CD8-positive, alpha-beta memory T cell (primary cell): ENCODE results near the gene TMEM217. TPM values are rescaled to one million over a fixed set of nuclear protein-coding genes. Genes with fewer than 3 reads are reported as not detected.
A peak's percentile ranks its signal among the peaks of the same experiment; 100 is the strongest.

ENCODE experiments used
- CTCF ChIA-PET: fragments of 350-600 bp; sonication (Branson Sonifier 250); formaldehyde crosslinking; loops from one replicate; lab custom pipeline; 2021; ENCODE audit warnings: antibody characterized with exemption; lab: Charles Lee
- POLR2A ChIA-PET: fragments of 350-600 bp; sonication (Branson Sonifier 250); formaldehyde crosslinking; loops from one replicate; lab custom pipeline; 2021; ENCODE audit warnings: antibody characterized with exemption; lab: Charles Lee
- DNase-seq, 5 donors: peaks; one replicate each; pipeline versions ENCODE4 v3.0.0 to v3.0.0-alpha.2; 2020 to 2022; ENCODE audit warnings: mixed read lengths in 1 of 5
- H3K27ac ChIP-seq: one replicate; pipeline ENCODE4 v1.7.0; 2013; ENCODE audit warnings: low read depth, mild to moderate bottlenecking, low read length, moderate library complexity
- H3K27me3 ChIP-seq: 2 replicates; pipeline ENCODE4 v1.7.0; 2013; ENCODE audit warnings: low read length, mild to moderate bottlenecking; ENCODE audit not compliant: insufficient read depth, poor library complexity, severe bottlenecking
- H3K36me3 ChIP-seq: 2 replicates; pipeline ENCODE4 v1.7.0; 2013; ENCODE audit warnings: mild to moderate bottlenecking, low read length, moderate library complexity; ENCODE audit not compliant: insufficient read depth
- H3K4me1 ChIP-seq: 2 replicates; pipeline ENCODE4 v1.7.0; 2013; ENCODE audit warnings: mild to moderate bottlenecking, low read length, moderate library complexity; ENCODE audit not compliant: insufficient read depth
- H3K4me3 ChIP-seq: 2 replicates; pipeline ENCODE4 v1.7.0; 2013; ENCODE audit warnings: mild to moderate bottlenecking, low read length
- H3K9me3 ChIP-seq: 2 replicates; pipeline ENCODE4 v1.7.0; 2013; ENCODE audit warnings: mild to moderate bottlenecking, low read length
- H3K27ac Mint-ChIP-seq, 8 donors: one replicate each; pipeline ENCODE4 v1.8.0; 2020 to 2021; ENCODE audit warnings: mixed read lengths in 8 of 8, mild to moderate bottlenecking in 6 of 8, inconsistent platforms in 3 of 8, moderate library complexity in 3 of 8
- H3K27me3 Mint-ChIP-seq, 2 donors: one replicate each; pipeline ENCODE4 v1.8.0; 2020 to 2021; ENCODE audit warnings: mixed read lengths in 2 of 2, mild to moderate bottlenecking in 1 of 2, moderate library complexity in 1 of 2
- H3K36me3 Mint-ChIP-seq, 3 donors: one replicate each; pipeline ENCODE4 v1.8.0; 2020 to 2021; ENCODE audit warnings: mixed read lengths in 3 of 3, inconsistent platforms in 1 of 3, mild to moderate bottlenecking in 1 of 3
- H3K4me1 Mint-ChIP-seq, 3 donors: one replicate each; pipeline ENCODE4 v1.8.0; 2020 to 2021; ENCODE audit warnings: mixed read lengths in 3 of 3, inconsistent platforms in 1 of 3, mild to moderate bottlenecking in 1 of 3
- H3K4me3 Mint-ChIP-seq, 7 donors: one replicate each; pipeline ENCODE4 v1.8.0; 2020 to 2021; ENCODE audit warnings: mixed read lengths in 7 of 7, mild to moderate bottlenecking in 6 of 7, moderate library complexity in 4 of 7, inconsistent platforms in 2 of 7
- H3K9me3 Mint-ChIP-seq, 5 donors: one replicate each; pipeline ENCODE4 v1.8.0; 2020 to 2022; ENCODE audit warnings: mixed read lengths in 5 of 5, mild to moderate bottlenecking in 3 of 5, moderate library complexity in 2 of 5, inconsistent platforms in 1 of 5
- polyA plus RNA-seq: library from polyadenylated mRNA; unstranded; fragments of 300-500 nt; fragmentation: Illumina TruSeq; gene quantifications from one replicate; pipeline ENCODE4 v1.2.3, GENCODE V29; 2021
- total RNA-seq, 2 experiments: library from RNA; stranded (reverse); gene quantifications; one replicate each; pipeline ENCODE4 v1.2.3, GENCODE V29; 2021

TMEM217 gene
- total and polyA plus RNA-seq, 3 experiments from 2014 or later = 0.44 to 6.6 (median 4.2) TPM

DNA sequence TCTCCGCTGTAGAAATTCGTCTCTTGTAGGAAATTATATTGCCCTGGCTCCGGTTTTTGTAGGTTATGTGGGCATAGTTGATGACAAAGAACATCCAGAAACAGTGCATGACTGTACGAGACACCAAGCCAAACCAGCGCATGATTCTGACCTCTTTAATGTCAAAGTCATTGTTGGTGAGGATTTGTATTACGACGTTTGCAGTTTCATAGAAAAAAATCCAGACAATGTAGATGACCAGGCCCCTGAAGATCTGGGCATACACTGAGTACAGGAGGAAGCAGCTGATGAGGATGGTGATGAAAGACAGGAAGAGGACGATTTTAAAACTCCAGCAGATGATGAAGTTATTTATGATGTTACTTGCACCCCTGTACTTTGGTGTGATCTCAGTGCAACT, 39.4 kb downstream of the TMEM217 start:
- Mint-ChIP-seq H3K4me1 (peaks cover 8 to 13% (median 12%) of the 10 kb centered on the region in 3 donors), H3K36me3 (no peaks in the 10 kb centered on the region), H3K27me3 (peaks cover 0 to 1% of the 10 kb centered on the region in 2 donors), H3K27ac (no peak overlapping the region), H3K9me3 (no peaks in the 10 kb centered on the region), H3K4me3 (peak overlapping the region in 1 of 7 donors; percentile 53)
- Histone ChIP-seq H3K4me1 (peaks cover 9% of the 10 kb centered on the region), H3K27me3 (no peaks in the 10 kb centered on the region), H3K36me3 (no peaks in the 10 kb centered on the region), H3K9me3 (no peaks in the 10 kb centered on the region), H3K4me3 (no peak overlapping the region), H3K27ac (no peak overlapping the region)
- CTCF ChIA-PET = no interaction called here
- POLR2A ChIA-PET = no interaction called here
- no peak for DNase-seq

DNA sequence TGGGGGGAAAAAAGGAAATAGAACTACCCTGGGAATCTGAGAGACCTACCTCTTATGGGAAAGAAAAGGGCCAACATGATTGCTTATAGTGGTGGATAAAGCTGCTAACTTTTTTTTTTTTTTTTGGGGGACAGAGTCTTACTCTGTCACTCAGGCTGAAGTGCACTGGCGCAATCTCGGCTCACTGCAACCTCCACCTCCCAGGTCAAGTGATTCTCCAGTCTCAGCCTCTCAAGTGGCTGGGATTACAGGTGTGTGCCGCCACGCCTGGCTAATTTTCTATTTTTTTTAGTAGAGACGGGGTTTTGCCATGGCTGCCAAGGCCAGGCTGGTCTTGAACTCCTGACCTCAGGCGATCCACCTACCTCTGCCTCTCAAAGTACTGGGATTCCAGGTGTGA, 39.9 kb downstream of the TMEM217 start:
- Mint-ChIP-seq H3K36me3 (no peaks in the 10 kb centered on the region), H3K27ac (no peak overlapping the region), H3K27me3 (peaks cover 0 to 1% of the 10 kb centered on the region in 2 donors), H3K4me1 (peaks cover 7 to 12% (median 11%) of the 10 kb centered on the region in 3 donors), H3K4me3 (no peak overlapping the region), H3K9me3 (no peaks in the 10 kb centered on the region)
- POLR2A ChIA-PET = no interaction called here
- H3K36me3 ChIP-seq = no peaks in the 10 kb centered on the region
- H3K27me3 ChIP-seq = no peaks in the 10 kb centered on the region
- no peak for DNase-seq
- no peaks in the 10 kb centered on the region for H3K9me3 ChIP-seq
- no peak overlapping the region for H3K27ac ChIP-seq
- H3K4me3 ChIP-seq = no peak overlapping the region
- CTCF ChIA-PET = interaction anchor here (21.6 kb wide), 1 partner anchor 195 kb away, joined by 615 read pairs; no protein-coding TSS in a partner anchor
- peaks cover 9% of the 10 kb centered on the region for H3K4me1 ChIP-seq

GRCh38 chr6:37212268-37212667, 45.7 kb downstream of the TMEM217 start:
- H3K27ac Mint-ChIP-seq = no peak overlapping the region
- no peak for DNase-seq
- no peak overlapping the region for H3K4me3 Mint-ChIP-seq
- H3K36me3 Mint-ChIP-seq = no peaks in the 10 kb centered on the region
- H3K9me3 Mint-ChIP-seq = no peaks in the 10 kb centered on the region
- no peak overlapping the region for H3K4me3 ChIP-seq
- CTCF ChIA-PET = interaction anchor here (1.1 to 21.6 kb wide), 8 partner anchors 9 to 446 kb away, joined by 3 to 615 read pairs (median 16); partner anchors contain the start of genes C6orf89 and PIM1
- no peaks in the 10 kb centered on the region for H3K36me3 ChIP-seq
- no peaks in the 10 kb centered on the region for H3K27me3 ChIP-seq
- no peak overlapping the region for H3K27ac ChIP-seq
- POLR2A ChIA-PET = no interaction called here
- H3K27me3 Mint-ChIP-seq = peaks cover 0 to 1% of the 10 kb centered on the region in 2 donors
- H3K4me1 ChIP-seq = peaks cover 33% of the 10 kb centered on the region
- peaks cover 24 to 32% (median 31%) of the 10 kb centered on the region in 3 donors for H3K4me1 Mint-ChIP-seq
- H3K9me3 ChIP-seq = no peaks in the 10 kb centered on the region

DNA sequence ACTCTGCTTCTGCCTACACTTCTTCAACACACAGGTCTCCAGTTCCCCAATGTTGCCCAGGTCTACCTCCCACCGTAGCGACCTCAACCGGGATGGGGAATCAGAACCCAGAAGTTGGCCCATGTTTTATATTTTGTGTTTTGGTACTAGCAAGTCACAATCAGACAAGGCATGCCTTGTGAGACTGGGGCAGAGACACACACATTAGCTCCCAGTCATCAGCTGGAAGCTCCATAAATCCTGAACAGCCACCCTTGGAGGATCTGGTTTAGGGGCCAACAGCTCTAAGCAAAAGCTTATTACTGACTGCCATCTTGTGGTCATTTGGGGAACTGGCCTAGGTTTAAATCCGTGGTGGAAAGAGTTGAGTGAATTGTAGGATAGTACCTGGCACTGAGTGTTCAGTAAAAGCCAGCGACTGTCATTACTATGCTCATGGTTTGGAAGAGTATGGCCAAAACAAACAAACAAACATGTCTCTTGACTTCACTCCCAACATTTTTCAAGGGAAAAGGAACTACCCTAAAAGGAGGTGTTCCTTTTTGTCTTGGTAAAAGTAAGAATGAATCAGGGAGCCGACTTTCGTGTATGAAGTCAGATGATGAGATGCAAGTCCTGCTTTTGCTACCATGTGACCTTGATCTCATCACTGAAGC, 47.5 kb downstream of the TMEM217 start:
- Mint-ChIP-seq H3K4me1 (peaks cover 35 to 42% (median 42%) of the 10 kb centered on the region in 3 donors), H3K4me3 (peak overlapping the region in 5 of 7 donors; percentile 20 to 53 (median 44)), H3K27me3 (no peaks in the 10 kb centered on the region), H3K9me3 (no peaks in the 10 kb centered on the region), H3K36me3 (no peaks in the 10 kb centered on the region), H3K27ac (peak overlapping the region; percentile 79 to 93 (median 89))
- ChIA-PET CTCF (interaction anchor here (0.6 to 21.6 kb wide), 29 partner anchors 10 to 452 kb away, joined by 3 to 615 read pairs (median 4); partner anchors contain the start of genes C6orf89, FGD2, MTCH1 and PIM1), POLR2A (interaction anchor here (1.1 to 3.9 kb wide), 2 partner anchors 39 to 181 kb away, joined by 3 to 25 read pairs; partner anchors contain the start of gene PIM1)
- peak; percentile 59 to 79 (median 70) for DNase-seq
- Histone ChIP-seq H3K36me3 (no peaks in the 10 kb centered on the region), H3K27ac (peak overlapping the region; percentile 51), H3K27me3 (no peaks in the 10 kb centered on the region), H3K4me3 (no peak overlapping the region), H3K4me1 (peaks cover 38% of the 10 kb centered on the region), H3K9me3 (no peaks in the 10 kb centered on the region)

GRCh38 chr6:37209461-37210205, 48.3 kb downstream of the TMEM217 start:
- Histone ChIP-seq H3K4me1 (peaks cover 38% of the 10 kb centered on the region), H3K9me3 (no peaks in the 10 kb centered on the region), H3K27me3 (no peaks in the 10 kb centered on the region), H3K4me3 (no peak overlapping the region), H3K36me3 (no peaks in the 10 kb centered on the region), H3K27ac (peak overlapping the region; percentile 51)
- Mint-ChIP-seq H3K4me3 (peak overlapping the region; percentile 15 to 76 (median 44)), H3K27ac (peak overlapping the region; percentile 79 to 95 (median 92)), H3K4me1 (peaks cover 36 to 46% (median 46%) of the 10 kb centered on the region in 3 donors), H3K9me3 (no peaks in the 10 kb centered on the region), H3K27me3 (no peaks in the 10 kb centered on the region), H3K36me3 (no peaks in the 10 kb centered on the region)
- CTCF ChIA-PET = interaction anchor here (0.6 to 21.6 kb wide), 31 partner anchors 9 to 451 kb away, joined by 3 to 615 read pairs (median 4); partner anchors contain the start of genes C6orf89, FGD2, MTCH1 and PIM1
- POLR2A ChIA-PET = interaction anchor here (0.7 to 3.9 kb wide), 5 partner anchors 38 to 224 kb away, joined by 3 to 25 read pairs (median 3); partner anchors contain the start of genes MTCH1 and PIM1
- peak in 4 of 5 donors; percentile 10 to 75 (median 68) for DNase-seq

GRCh38 chr6:37208793-37209192, 49.2 kb downstream of the TMEM217 start:
- no peaks in the 10 kb centered on the region for H3K27me3 ChIP-seq
- Mint-ChIP-seq H3K27me3 (no peaks in the 10 kb centered on the region), H3K4me3 (no peak overlapping the region), H3K36me3 (no peaks in the 10 kb centered on the region), H3K4me1 (peaks cover 43 to 52% (median 51%) of the 10 kb centered on the region in 3 donors), H3K9me3 (no peaks in the 10 kb centered on the region), H3K27ac (peak overlapping the region in 4 of 8 donors; percentile 64 to 93 (median 86))
- ChIA-PET CTCF (interaction anchor here (1.1 to 21.6 kb wide), 14 partner anchors 8 to 443 kb away, joined by 4 to 615 read pairs (median 15); partner anchors contain the start of genes C6orf89, PIM1 and PPIL1), POLR2A (interaction anchor here (0.7 to 3.9 kb wide), 4 partner anchors 37 to 223 kb away, joined by 3 to 25 read pairs (median 4); partner anchors contain the start of genes MTCH1 and PIM1)
- H3K4me3 ChIP-seq = no peak overlapping the region
- H3K36me3 ChIP-seq = no peaks in the 10 kb centered on the region
- no peak for DNase-seq
- no peak overlapping the region for H3K27ac ChIP-seq
- H3K4me1 ChIP-seq = peaks cover 44% of the 10 kb centered on the region
- H3K9me3 ChIP-seq = no peaks in the 10 kb centered on the region

GRCh38 chr6:37207903-37208456, 50.0 kb downstream of the TMEM217 start:
- H3K4me3 ChIP-seq = no peak overlapping the region
- Mint-ChIP-seq H3K4me1 (peaks cover 49 to 60% (median 59%) of the 10 kb centered on the region in 3 donors), H3K36me3 (no peaks in the 10 kb centered on the region), H3K27me3 (no peaks in the 10 kb centered on the region), H3K9me3 (no peaks in the 10 kb centered on the region), H3K27ac (peak overlapping the region in 7 of 8 donors; percentile 41 to 95 (median 76)), H3K4me3 (peak overlapping the region in 5 of 7 donors; percentile 20 to 90 (median 51))
- ChIA-PET POLR2A (interaction anchor here (1.3 to 3.9 kb wide), 2 partner anchors 32 to 36 kb away, joined by 5 to 25 read pairs; partner anchors contain the start of gene PIM1), CTCF (interaction anchor here (0.7 to 21.6 kb wide), 10 partner anchors 14 to 442 kb away, joined by 3 to 615 read pairs (median 8); partner anchors contain the start of gene PIM1)
- no peaks in the 10 kb centered on the region for H3K27me3 ChIP-seq
- H3K9me3 ChIP-seq = no peaks in the 10 kb centered on the region
- H3K36me3 ChIP-seq = no peaks in the 10 kb centered on the region
- H3K4me1 ChIP-seq = peaks cover 50% of the 10 kb centered on the region
- H3K27ac ChIP-seq = no peak overlapping the region
- DNase-seq = peak; percentile 79 to 92 (median 80)
